HFFc6 (cell line): Measurements from ENCODE around the gene SMPD1. TPM values are rescaled to one million over a fixed set of nuclear protein-coding genes. Genes with fewer than 3 reads are reported as not detected.

Experiments
- DNase-seq: peaks from one replicate; pipeline ENCODE4 v3.0.0-alpha.2; 2018
- H3K27ac Mint-ChIP-seq: 2 replicates; pipeline ENCODE4 v1.8.0; 2020; ENCODE audit warnings: mild to moderate bottlenecking, mixed read lengths
- H3K27me3 Mint-ChIP-seq: 2 replicates; pipeline ENCODE4 v1.8.0; 2021; ENCODE audit warnings: mild to moderate bottlenecking, moderate library complexity, mixed read lengths; ENCODE audit not compliant: insufficient read depth
- H3K36me3 Mint-ChIP-seq: 2 replicates; pipeline ENCODE4 v1.8.0; 2021; ENCODE audit warnings: low read depth, mixed read lengths
- H3K4me1 Mint-ChIP-seq: 2 replicates; pipeline ENCODE4 v1.8.0; 2020; ENCODE audit warnings: low read depth, mixed read lengths
- H3K4me3 Mint-ChIP-seq: 2 replicates; pipeline ENCODE4 v1.8.0; 2020; ENCODE audit warnings: mild to moderate bottlenecking, moderate library complexity, mixed read lengths
- H3K9me3 Mint-ChIP-seq: 2 replicates; pipeline ENCODE4 v1.8.0; 2020; ENCODE audit warnings: mild to moderate bottlenecking, mixed read lengths
- total RNA-seq, 6 experiments: library from RNA; stranded (reverse); fragmentation: NEBNext Ultra II Directional; extraction: Animal tissue kit (Norgen Biotek cat#: 25700); gene quantifications; 2 replicates in 1 of 6; 3 replicates in 5 of 6; pipeline ENCODE4 v1.2.3, GENCODE V29; 2021
- TF ChIP-seq, protein P1 (sequence below): fragments of 200-600 bp; sonication (generic); IDR thresholded peaks from 2 replicates; pipeline ENCODE4 v1.5.0; 2021; ENCODE audit warnings: antibody characterized with exemption, mild to moderate bottlenecking

SMPD1 gene
- total RNA-seq, 6 experiments from 2014 or later: 117 to 145 (median 123) TPM

DNA sequence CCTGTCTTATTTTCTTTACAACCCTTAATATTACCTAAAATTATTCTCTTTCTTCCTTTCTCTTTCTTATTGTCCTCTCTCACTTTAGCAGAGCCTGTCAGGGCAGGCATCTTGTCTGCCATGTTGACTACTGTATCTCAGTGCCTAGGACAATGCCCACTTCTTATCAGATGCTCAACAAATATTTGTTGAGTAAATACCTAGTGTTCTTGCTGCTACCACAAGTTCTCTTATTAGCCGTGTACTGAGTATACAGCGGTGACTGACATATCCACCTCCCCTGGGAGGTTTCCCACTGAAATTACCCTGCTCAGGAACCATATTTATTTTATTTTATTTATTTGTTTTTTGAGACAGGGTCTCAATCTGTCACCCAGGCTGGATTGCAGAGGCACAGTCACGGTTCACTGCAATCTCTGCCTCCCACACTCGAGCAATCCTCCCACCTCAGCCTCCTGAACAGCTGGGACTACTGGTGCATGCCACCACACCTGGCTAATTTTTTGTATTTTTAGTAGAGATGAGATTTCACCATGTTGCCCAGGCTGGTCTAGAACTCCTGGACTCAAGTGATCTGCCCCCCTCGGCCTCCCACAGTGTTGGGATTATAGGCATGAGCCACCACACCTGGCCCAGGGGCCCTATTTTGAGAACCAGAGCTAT is 43.9 kb downstream of the SMPD1 start:
- DNase-seq: no peak
- H3K4me3 Mint-ChIP-seq: no peak overlapping the region
- H3K27me3 Mint-ChIP-seq: peaks cover 5% of the 10 kb centered on the region
- no peak overlapping the region for H3K27ac Mint-ChIP-seq
- TF ChIP-seq, protein P1, sequence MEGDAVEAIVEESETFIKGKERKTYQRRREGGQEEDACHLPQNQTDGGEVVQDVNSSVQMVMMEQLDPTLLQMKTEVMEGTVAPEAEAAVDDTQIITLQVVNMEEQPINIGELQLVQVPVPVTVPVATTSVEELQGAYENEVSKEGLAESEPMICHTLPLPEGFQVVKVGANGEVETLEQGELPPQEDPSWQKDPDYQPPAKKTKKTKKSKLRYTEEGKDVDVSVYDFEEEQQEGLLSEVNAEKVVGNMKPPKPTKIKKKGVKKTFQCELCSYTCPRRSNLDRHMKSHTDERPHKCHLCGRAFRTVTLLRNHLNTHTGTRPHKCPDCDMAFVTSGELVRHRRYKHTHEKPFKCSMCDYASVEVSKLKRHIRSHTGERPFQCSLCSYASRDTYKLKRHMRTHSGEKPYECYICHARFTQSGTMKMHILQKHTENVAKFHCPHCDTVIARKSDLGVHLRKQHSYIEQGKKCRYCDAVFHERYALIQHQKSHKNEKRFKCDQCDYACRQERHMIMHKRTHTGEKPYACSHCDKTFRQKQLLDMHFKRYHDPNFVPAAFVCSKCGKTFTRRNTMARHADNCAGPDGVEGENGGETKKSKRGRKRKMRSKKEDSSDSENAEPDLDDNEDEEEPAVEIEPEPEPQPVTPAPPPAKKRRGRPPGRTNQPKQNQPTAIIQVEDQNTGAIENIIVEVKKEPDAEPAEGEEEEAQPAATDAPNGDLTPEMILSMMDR: no peak
- H3K9me3 Mint-ChIP-seq: no peaks in the 10 kb centered on the region
- peaks cover 25% of the 10 kb centered on the region for H3K4me1 Mint-ChIP-seq
- no peaks in the 10 kb centered on the region for H3K36me3 Mint-ChIP-seq

DNA sequence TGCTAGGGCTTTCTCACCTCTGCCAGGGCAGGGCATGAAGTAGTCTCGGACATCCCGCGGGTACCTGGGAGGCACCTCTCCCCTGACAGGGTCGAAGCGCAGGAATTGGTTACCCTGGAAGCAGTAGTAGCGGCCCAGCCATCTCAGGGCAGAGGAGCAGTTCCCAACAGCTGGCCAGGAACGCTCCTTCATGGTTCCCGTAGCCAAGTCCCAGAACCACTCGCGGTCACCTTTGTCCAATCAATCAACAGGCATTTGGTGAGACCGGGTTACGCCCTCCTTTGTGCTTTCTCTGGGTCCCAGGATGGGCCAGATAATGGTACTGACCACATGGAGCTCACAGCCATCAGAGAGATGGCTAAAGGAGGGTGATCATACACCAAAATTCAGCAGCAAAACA is 47.1 kb downstream of the SMPD1 start:
- Mint-ChIP-seq H3K36me3 (no peaks in the 10 kb centered on the region), H3K9me3 (no peaks in the 10 kb centered on the region), H3K27me3 (peaks cover 3% of the 10 kb centered on the region), H3K4me1 (peaks cover 8% of the 10 kb centered on the region), H3K27ac (no peak overlapping the region), H3K4me3 (no peak overlapping the region)
- DNase-seq: no peak
- TF ChIP-seq, protein P1: no peak

DNA sequence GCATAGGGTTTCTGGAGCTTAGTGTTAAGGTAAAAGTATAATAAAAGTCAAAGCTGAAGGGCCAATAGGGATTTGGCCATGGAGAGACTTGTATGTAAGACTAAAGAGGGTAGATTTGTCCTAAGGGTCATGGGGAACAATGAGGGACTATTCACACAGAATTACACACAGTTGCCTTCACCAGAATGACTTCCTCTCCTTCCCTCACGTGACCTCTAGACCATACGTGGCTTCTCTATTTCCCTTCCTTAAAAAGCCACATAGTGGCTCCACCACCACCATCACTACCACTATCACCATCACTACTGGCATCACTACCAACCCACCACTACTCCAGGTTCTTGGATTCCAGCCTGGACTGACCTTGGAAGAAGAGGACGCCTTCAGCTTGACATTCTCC is 47.7 kb downstream of the SMPD1 start:
- Mint-ChIP-seq H3K36me3 (no peaks in the 10 kb centered on the region), H3K27ac (no peak overlapping the region), H3K4me1 (peaks cover 2% of the 10 kb centered on the region), H3K27me3 (peaks cover 3% of the 10 kb centered on the region), H3K4me3 (no peak overlapping the region), H3K9me3 (no peaks in the 10 kb centered on the region)
- no peak for DNase-seq
- TF ChIP-seq, protein P1: no peak

DNA sequence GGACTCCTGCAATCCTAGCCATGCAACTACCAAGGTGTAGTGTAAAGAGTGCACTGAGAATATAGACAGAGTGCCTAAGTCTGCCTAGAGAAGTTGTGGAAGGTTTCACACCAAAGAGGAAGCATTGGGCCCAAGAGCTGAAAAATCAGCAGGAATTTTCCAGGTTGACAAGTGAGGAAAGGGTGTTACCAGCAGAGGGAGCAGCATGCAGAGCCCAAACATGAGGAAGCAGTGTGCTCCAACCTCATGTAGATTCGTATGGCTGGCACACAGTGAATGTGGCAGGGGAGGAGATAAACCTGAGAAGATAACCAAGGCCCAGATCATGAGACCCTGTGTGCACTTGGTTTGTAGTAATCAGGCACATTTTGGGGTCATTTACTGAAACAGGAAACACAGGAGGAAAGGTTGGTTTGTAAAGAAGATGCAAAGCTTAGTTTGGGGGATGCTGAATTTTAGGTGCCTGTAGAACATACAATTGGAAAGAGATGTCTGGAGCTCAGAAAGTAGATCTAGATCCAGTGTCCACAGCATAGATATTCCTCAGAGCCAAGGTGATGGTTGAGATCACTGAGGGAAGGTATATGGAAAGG is 48.8 kb downstream of the SMPD1 start:
- TF ChIP-seq, protein P1: peak; percentile 84
- Mint-ChIP-seq H3K27ac (no peak overlapping the region), H3K27me3 (no peaks in the 10 kb centered on the region; the same call in none of the 2 replicates), H3K9me3 (no peaks in the 10 kb centered on the region), H3K4me1 (no peaks in the 10 kb centered on the region), H3K36me3 (no peaks in the 10 kb centered on the region), H3K4me3 (no peak overlapping the region)
- DNase-seq: peak; percentile 55

DNA sequence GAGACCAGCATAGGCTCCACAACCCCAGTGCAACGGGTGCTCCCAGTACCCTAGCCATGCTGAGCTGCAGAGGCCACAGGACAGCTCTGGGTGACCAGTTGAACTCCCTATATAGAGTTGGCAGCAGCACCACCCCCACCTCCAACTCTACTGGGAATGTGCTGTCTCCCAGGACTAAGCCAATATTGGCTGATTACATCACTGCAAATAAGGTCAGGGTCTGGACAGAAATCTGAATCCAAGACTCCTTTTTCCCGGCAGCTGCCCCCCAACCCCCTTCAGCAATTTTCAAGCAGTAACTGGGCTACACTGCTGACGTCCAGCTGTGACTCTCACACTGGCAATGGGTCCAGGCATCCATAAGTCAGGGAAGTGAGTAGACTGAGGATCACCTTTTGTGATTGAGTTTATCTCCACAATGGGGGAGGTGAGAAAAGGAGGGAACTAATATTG is 50.7 kb downstream of the SMPD1 start, which contains the start of gene HPX:
Gene HPX (minus strand): TSS at position 82 of the 453 bp plus-strand sequence. CDS start 24 bp downstream, at position 58.
- H3K36me3 Mint-ChIP-seq: no peaks in the 10 kb centered on the region
- DNase-seq: no peak
- no peaks in the 10 kb centered on the region for H3K27me3 Mint-ChIP-seq
- no peaks in the 10 kb centered on the region for H3K9me3 Mint-ChIP-seq
- H3K4me3 Mint-ChIP-seq: no peak within 1 kb of the TSS
- TF ChIP-seq, protein P1: no peak
- no peaks in the 10 kb centered on the region for H3K4me1 Mint-ChIP-seq
- no peak within 1 kb of the TSS for H3K27ac Mint-ChIP-seq
